ENCODE data around the gene IL31. TPM values are rescaled to one million over a fixed set of nuclear protein-coding genes. Genes with fewer than 3 reads are reported as not detected.

The IL31 gene
- total RNA-seq, 1 donor from 2014 or later = not detected

DNA sequence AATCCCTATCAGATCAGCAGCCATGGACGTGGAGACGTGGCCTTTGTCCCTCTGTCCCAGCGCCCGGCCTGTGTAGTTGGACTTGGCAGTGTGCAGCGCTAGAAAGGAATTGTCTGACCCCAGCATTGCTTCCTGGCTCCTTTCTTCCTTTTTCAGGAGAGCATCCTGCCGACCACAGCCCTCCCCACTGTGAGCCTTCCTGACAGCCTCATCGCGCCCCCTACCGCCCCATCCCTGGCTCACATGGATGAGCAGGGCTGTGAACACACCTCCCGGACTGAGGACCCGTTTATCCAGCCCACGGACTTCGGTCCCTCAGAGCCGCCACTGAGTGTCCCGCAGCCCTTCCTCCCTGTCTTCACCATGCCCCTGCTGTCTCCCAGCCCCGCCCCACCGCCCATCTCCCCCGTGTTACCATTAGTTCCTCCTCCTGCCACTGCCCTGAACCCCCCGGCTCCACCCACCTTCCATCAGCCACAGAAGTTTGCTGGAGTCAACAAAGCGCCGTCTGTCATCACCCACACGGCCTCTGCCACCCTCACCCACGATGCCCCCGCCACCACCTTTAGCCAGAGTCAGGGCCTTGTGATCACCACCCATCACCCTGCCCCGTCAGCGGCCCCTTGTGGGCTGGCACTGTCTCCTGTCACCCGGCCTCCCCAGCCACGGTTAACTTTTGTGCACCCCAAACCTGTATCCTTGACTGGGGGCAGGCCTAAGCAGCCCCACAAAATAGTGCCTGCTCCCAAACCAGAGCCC is 40.6 kb downstream of the IL31 start:
- no peak for DNase-seq (ENCODE audit: extremely low read depth, low read depth, low spot score)

DNA sequence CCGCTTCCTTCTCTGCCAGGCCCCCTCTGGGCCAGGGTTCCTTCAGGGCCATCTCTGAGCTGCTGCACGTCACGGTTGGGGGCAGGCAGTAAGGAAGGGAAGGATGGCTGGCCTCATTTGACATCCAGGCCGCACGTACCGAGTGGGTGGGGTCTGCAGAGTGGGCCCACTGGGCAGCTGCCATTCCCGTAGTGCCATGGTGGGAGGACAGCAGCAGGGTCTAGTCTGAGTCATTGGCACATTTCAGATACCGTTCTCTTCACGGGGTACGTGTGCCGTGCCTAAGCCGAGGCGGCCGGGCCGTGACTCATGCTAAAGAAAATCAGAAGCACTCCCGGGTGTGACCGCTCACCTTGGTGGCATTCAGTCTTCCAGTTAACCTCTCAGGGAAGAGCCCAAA is 43.9 kb downstream of the IL31 start:
- no peak for DNase-seq (ENCODE audit: extremely low read depth, low read depth, low spot score)

DNA sequence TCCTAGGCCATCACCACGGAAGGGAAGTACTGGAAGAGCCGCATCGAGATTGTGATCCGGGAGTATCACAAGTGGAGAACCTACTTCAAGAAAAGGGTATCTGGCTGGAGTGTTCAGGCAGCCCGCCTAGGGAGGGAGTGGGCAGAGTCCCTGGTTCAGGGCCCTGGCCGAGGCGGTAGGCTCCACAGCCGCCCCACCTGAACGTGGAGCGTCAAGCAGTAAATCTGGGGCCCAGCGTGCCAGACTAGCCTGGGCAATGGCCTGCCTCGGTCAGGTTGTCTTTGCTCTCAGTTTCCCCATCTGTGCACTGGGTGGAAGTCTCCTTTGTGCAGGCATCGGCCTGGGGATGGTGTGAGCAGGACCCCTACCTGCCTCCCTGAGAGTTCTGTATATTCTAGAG is 44.9 kb downstream of the IL31 start:
- DNase-seq (ENCODE audit: extremely low read depth, low read depth, low spot score) = no peak

DNA sequence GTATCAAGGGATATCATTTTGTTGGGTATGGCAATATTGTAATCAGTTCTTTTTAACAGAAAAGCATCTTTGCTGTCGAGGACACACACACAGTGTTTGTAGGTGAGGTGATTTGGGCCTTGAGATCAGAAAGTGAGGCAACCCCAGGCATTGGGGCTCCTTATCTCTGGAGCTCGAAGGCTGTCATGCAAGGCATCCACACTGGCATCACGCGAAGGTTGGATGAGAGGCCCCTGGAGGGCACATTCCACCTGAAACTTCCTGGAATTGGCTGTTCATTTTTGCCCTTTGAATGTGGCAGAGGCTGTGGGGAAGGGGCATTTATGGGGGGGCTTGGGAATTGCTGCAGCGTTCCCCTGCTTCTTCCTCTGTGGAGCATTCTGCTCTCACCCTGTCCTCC is 45.5 kb downstream of the IL31 start:
- DNase-seq (ENCODE audit: extremely low read depth, low read depth, low spot score) = no peak

DNA sequence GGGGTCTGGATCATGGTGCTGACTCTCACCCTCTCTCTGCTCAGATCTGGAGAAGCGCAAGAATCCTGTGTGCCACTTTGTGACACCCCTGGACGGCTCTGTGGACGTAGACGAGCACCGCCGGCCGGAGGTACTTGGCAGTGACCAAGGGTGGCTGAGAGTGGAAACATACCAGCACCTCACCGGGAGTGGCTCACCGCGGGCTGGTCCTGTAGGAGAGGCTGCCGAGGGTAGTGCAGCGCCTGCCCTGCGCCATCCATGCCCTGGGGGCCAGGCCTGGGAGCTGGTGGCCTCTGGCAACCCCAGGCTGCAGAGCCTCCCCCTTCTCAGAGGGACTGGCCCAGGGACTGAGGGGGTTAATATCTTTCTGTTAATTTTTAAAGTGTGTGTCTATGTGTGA is 46.2 kb downstream of the IL31 start:
- DNase-seq (ENCODE audit: extremely low read depth, low read depth, low spot score) = no peak

DNA sequence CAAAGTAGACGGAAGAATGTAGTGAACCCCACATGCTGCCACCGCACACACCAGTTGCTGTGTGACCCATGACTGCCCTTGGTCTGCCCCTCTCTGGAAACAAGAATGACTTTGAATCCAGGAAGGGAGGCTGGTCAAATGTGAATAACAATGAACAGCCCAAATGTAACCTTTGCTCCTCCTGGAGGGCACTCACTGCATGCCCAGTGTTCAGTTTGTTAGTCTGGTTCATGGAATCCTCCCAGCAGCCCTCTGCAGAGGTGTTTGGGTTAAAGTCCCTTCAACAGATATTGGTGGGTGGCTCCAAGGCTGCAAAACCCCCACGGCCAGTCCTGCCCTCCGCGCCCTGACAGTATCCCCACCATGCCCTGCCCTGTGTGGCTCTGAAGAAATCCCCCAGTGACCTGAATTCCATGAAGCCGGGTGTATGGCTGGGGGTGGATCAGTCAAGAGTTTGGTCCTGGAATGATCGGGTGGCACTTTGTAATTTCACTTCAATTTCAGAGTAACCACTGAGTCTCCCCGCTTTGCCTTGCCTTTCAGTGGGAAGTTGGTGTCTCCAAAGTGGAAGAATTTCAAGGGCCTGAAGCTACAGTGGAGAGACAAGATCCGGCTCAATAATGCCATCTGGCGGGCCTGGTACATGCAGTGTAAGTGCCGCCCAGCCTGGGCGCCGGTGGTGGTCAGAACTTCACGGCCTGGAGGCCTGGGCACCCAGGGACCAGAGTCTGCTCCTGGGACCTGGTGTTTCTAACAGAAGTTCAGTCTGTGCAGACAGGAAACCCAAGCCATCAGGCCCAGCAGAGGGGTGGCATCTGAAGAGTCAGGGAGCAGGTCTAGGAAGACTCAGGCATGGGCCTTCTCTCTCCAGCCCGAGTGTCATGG is 47.1 kb downstream of the IL31 start:
- DNase-seq (ENCODE audit: extremely low read depth, low read depth, low spot score) = no peak

DNA sequence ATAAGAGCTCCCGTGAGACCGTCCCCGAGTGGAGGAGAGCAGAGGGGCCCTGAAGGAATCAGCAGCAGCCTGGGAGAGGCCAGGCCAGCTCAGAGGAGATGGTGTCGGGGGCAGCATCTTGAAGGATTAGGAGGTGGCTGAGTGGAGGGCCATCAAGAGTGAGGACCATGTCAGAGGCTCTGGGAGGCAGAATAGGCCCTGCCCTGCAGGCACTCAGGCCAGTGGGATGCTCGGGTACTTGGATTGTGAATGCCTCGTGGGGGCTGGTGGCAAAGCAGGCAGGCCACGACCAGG is 47.7 kb downstream of the IL31 start:
- DNase-seq (ENCODE audit: extremely low read depth, low read depth, low spot score) = no peak

DNA sequence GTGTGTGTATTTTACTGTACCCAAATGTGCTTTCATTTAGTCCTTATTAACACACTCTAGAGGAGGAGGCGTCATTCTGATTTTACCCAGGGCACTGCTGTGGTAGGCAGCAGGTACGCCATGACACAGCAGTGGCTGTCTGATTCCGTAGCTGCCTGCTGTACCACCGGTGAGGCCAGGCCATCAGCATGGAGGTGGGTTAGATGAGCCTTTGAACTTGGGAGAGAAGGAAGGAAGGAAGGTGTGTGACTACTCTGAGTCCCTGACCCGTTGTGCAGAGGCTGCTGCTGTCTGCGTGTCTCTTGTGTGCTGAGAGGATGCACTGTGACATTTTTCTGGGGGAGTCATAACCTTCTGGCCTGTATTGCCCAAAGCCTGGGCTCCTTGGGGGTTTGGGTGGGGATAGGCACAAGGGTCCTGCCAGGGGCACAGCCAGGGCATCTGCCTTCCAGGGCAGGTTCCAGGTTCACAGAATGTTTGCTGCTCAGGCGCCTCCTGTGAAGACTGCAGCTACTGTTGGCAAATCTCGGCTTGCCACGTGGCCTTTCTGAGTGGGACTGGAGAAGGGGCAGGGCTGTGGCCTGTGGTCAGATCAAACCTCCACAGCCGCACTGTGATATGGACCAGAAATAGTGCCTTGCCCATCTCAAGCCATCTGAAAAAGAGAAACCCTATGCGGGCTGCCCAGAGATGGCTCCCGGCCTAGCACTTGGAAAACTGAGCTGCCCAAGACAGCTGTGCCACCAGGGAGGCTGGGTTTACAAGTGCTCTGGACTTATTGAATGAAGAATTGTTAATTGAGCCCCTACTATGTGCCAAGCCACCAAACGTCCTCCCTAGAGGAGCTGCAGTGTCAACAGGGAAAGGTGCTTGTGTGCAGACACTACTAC is 48.3 kb downstream of the IL31 start:
- no peak for DNase-seq (ENCODE audit: extremely low read depth, low read depth, low spot score)

DNA sequence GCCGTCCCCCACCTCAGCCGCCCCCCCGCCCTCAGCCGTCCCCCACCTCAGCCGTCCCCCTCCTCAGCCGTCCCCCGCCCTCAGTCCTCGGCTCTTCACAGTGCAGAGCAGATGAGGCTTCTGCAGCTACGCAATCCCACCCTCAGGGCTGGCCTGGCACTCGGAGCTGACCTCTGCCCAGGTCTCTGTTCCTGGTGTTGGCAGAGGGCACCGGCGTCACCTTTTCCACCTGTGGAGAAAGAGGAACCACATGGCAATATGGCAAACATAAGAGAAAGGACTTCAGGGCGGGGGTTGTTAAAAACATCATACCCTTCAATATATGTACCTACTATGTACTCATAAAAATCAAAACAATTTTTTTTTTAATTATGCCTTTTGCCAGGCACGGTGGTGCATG is 49.7 kb downstream of the IL31 start:
- no peak for DNase-seq (ENCODE audit: extremely low read depth, low read depth, low spot score)

DNA sequence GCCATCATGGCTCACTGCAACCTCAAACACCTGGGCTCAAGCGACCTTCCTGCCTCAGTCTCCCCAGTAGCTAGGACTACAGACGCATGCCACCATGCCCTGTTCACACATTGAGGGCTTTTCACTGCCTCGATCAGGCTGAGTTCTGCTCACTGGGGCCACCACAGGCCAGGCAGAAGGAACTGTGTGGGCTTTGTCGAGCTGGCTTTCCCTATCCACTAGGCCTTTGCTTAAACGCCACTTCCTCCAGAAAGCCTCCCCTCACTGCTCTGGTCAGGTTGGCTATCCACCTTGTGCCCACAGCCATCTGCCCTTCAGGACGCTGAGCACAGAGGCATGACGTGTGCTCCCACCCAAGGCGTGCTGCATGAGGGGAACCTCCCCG is 50.3 kb downstream of the IL31 start:
- DNase-seq (ENCODE audit: extremely low read depth, low read depth, low spot score) = no peak

DNA sequence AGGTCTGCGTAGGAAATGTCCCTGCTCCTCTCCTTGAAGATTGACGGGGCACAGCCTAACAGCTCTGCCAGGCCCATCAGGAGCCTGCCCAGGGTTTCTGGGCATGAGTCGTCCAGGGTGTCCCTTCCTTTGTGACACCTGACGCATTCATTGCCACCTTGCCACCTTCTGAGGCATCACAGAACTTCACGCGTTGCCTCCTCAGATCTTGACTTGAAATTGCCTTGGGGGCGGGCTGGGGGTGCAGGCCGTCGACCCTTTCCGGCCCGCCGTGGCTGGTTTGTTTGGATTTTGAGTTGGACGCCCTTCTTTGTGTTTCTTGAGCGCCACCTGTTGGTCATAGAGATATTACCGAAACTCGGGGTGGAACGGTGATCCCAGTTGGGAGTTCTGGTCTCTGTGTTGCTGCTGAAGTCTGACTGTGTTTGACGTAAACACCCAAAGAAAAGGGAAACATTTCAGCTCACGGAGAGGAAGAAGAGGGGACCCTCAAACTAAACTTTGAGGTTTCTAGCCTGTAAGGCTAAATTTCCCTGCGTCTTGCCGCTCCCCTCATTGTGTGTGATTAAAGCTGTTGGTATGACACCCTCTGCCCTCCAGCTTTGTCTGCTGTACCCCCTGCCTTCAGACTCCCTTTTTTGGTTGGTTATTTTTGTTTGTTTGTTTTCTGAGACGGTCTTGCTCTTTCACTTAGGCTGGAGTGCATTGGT is 50.8 kb downstream of the IL31 start:
- DNase-seq (ENCODE audit: extremely low read depth, low read depth, low spot score) = no peak

Other genes starting within 250 kb of the IL31 start
- gene BCL7A, start 152.3 kb downstream of the IL31 start, total RNA-seq = 9.8 and 13.7 TPM in 2 replicates
- gene MLXIP, start 95.5 kb downstream of the IL31 start, total RNA-seq = 30.7 and 43.9 TPM in 2 replicates
- gene LRRC43, start 8.9 kb upstream of the IL31 start, total RNA-seq = 1.4 and 2.7 TPM in 2 replicates
- gene B3GNT4, start 29.5 kb upstream of the IL31 start, total RNA-seq = not detected in 2 replicates
- gene DIABLO, start 51.8 kb upstream of the IL31 start, total RNA-seq = 80.9 and 83.7 TPM in 2 replicates
- gene VPS33A, start 92.3 kb upstream of the IL31 start, total RNA-seq = 21.8 and 26.8 TPM in 2 replicates
- 61.5 and 85.6 TPM in 2 replicates for gene CLIP1, start 248.4 kb upstream of the IL31 start, total RNA-seq

All from glomerular endothelial cell (primary cell).